HepG2 (cell line): ENCODE measurements around the gene MADCAM1. TPM values are rescaled to one million over a fixed set of nuclear protein-coding genes. Genes with fewer than 3 reads are reported as not detected.

Experiments
- HOMEZ ChIP-seq: IDR thresholded peaks from 2 replicates; pipeline ENCODE4 v1.6.1; 2016; ENCODE audit warnings: low read depth
- IRF1 ChIP-seq: sonication (generic); formaldehyde crosslinking; IDR thresholded peaks from 2 replicates; pipeline ENCODE4 v1.4.0; 2020; ENCODE audit warnings: low read depth, mild to moderate bottlenecking, missing genetic modification reagents
- NFAT5 ChIP-seq: sonication (generic); formaldehyde crosslinking; IDR thresholded peaks from 2 replicates; pipeline ENCODE4 v1.4.0; 2020; ENCODE audit warnings: missing genetic modification reagents
- TOE1 ChIP-seq: sonication (generic); formaldehyde crosslinking; IDR thresholded peaks from 2 replicates; pipeline ENCODE4 v1.4.0; 2020; ENCODE audit warnings: mild to moderate bottlenecking, missing genetic modification reagents
- ZBTB1 ChIP-seq: sonication (generic); formaldehyde crosslinking; IDR thresholded peaks from 2 replicates; pipeline ENCODE4 v1.4.0; 2020; ENCODE audit warnings: missing genetic modification reagents, borderline replicate concordance
- ZBTB34 ChIP-seq: sonication (generic); formaldehyde crosslinking; IDR thresholded peaks from 2 replicates; pipeline ENCODE4 v1.8.0; 2022; ENCODE audit warnings: mild to moderate bottlenecking, missing genetic modification reagents
- ZFP82 ChIP-seq: sonication (generic); formaldehyde crosslinking; IDR thresholded peaks from 2 replicates; pipeline ENCODE4 v1.5.1; 2020; ENCODE audit warnings: mild to moderate bottlenecking, missing genetic modification reagents, borderline replicate concordance
- ZNF274 ChIP-seq: sonication (generic); formaldehyde crosslinking; IDR thresholded peaks from 2 replicates; pipeline ENCODE4 v1.5.1; 2020; ENCODE audit warnings: mild to moderate bottlenecking, missing genetic modification reagents
- ZNF496 ChIP-seq: sonication (generic); formaldehyde crosslinking; IDR thresholded peaks from 2 replicates; pipeline ENCODE4 v1.8.1; 2023; ENCODE audit warnings: mild to moderate bottlenecking, moderate library complexity, missing genetic modification reagents; ENCODE audit not compliant: insufficient replicate concordance
- ZNF530 ChIP-seq: sonication (generic); formaldehyde crosslinking; IDR thresholded peaks from 2 replicates; pipeline ENCODE4 v1.5.0; 2020; ENCODE audit warnings: low read depth, mild to moderate bottlenecking, missing genetic modification reagents
- ZNF646 ChIP-seq: sonication (generic); formaldehyde crosslinking; IDR thresholded peaks from 2 replicates; pipeline ENCODE4 v1.9.0; 2021; ENCODE audit warnings: mild to moderate bottlenecking, missing genetic modification reagents
- polyA plus RNA-seq, 8 experiments: library from polyadenylated mRNA; depleted of rRNA in 3 of 8; stranded (reverse) in 7 of 8; unstranded in 1 of 8; fragments of >200 nt; fragmentation: Illumina TruSeq in 4 of 8; extraction: Trizol in 4 of 8; gene quantifications; 2 replicates each; pipeline versions ENCODE4 v1.2.1 to v1.2.3, GENCODE V29; 2011 to 2016; ENCODE audit warnings: low read depth in 4 of 8, missing spikeins in 1 of 8, mixed read lengths in 1 of 8; ENCODE audit not compliant: insufficient read depth in 1 of 8
- total RNA-seq, 5 experiments: library from RNA; depleted of rRNA; stranded (reverse); fragments of >200 nt; fragmentation: Illumina TruSeq; extraction: Trizol; gene quantifications; 2 replicates each; pipeline ENCODE4 v1.2.3, GENCODE V29; 2016; ENCODE audit warnings: low read depth in 1 of 5

The MADCAM1 gene
- total and polyA plus RNA-seq, 2 of the 13 experiments (the other 11 are each of a cell fraction or from before 2014, with no cell fraction given) = 0.29 to 0.33 TPM

GRCh38 chr19:507286-508203 is 11.3 kb downstream of the MADCAM1 start, which contains the start of gene TPGS1 (continued):
- TF ChIP-seq ZNF646 (CRISPR knock-in tag) (no peak), TOE1 (CRISPR knock-in tag) (no peak), NFAT5 (CRISPR knock-in tag) (no peak), ZFP82 (CRISPR knock-in tag) (peak; percentile 86; the same call in 1 of the 2 replicates), HOMEZ (no peak), IRF1 (CRISPR knock-in tag) (no peak), ZNF530 (CRISPR knock-in tag) (no peak), ZBTB34 (CRISPR knock-in tag) (peak; percentile 19; the same call in 1 of the 2 replicates), ZBTB1 (CRISPR knock-in tag) (no peak), ZNF496 (no peak), ZNF274 (CRISPR knock-in tag) (no peak)
